ENCODE measurements around the gene CEP350.

The CEP350 gene

DNA sequence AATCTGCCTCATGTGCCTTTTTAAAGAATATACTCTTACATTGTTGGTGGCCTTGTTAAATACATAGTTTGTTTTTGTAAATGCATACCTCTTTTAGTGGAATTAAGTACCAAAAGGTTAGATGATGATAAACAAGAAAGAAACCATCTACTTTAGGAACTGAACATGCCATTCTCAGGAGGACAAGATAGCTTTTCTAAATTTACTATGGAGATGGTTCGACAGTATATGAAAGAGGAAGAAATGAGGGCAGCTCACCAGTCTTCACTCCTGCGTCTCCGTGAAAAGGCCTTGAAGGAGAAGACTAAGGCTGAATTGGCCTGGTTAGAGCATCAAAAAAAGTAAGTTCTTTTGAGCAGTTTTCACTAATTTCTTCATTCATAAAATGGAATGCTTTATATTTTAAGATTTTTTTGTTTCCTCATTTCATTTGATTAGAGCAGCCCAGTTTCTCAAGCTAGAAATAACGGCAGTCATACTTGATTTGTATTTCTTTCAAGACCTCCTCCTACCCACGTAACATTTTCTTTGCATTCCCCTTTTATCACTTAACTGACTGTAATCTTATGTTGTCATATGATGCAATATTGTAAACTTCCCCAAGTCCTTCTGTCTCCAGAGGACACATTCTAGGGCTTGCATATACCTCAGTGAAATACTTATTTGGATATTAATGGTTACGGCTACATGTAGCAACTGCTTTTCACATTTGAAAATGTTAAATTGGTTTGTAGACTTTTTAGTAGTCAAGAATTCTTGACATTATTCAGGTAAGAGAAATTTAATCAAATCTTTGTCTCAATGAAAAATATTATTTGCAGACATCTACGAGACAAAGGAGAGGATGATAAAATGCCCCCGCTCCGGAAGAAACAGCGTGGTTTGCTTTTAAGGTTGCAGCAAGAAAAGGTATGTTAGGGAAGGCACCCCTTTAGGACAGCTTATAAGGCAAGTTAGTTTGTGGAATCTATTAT lies 99.3 kb downstream of the CEP350 start:
- no peak overlapping the region for H3K4me3 ChIP-seq (replicated peaks; ENCODE audit: low read depth, low read length)
- no peak for DNase-seq (ENCODE audit: extremely low read depth, low read depth)
- no peak for TF ChIP-seq CTCF (IDR thresholded peaks at IDR 0.05; ENCODE audit: low read depth, low read length, missing control alignments)

GRCh38 chr1:180057883-180058396 lies 103.3 kb downstream of the CEP350 start:
- no peak overlapping the region for H3K4me3 ChIP-seq (replicated peaks; ENCODE audit: low read depth, low read length)
- no peak for DNase-seq (ENCODE audit: extremely low read depth, low read depth)
- TF ChIP-seq CTCF (IDR thresholded peaks at IDR 0.05; ENCODE audit: low read depth, low read length, missing control alignments), result no peak

- DNase-seq (ENCODE audit: extremely low read depth, low read depth), result no peak
- H3K4me3 ChIP-seq (replicated peaks; ENCODE audit: low read depth, low read length), result no peak overlapping the region
- TF ChIP-seq CTCF (IDR thresholded peaks at IDR 0.05; ENCODE audit: low read depth, low read length, missing control alignments), result no peak
Measured at GRCh38 chr1:180061019-180061418, 106.4 kb downstream of the CEP350 start.

GRCh38 chr1:180062452-180062971 lies 107.9 kb downstream of the CEP350 start:
- H3K4me3 ChIP-seq (replicated peaks; ENCODE audit: low read depth, low read length), result no peak overlapping the region
- TF ChIP-seq CTCF (IDR thresholded peaks at IDR 0.05; ENCODE audit: low read depth, low read length, missing control alignments), result no peak
- no peak for DNase-seq (ENCODE audit: extremely low read depth, low read depth)

- TF ChIP-seq CTCF (IDR thresholded peaks at IDR 0.05; ENCODE audit: low read depth, low read length, missing control alignments), result no peak
- no peak for DNase-seq (ENCODE audit: extremely low read depth, low read depth)
- no peak overlapping the region for H3K4me3 ChIP-seq (replicated peaks; ENCODE audit: low read depth, low read length)
Measured at GRCh38 chr1:180065408-180065807, 110.8 kb downstream of the CEP350 start.

- no peak overlapping the region for H3K4me3 ChIP-seq (replicated peaks; ENCODE audit: low read depth, low read length)
- no peak for TF ChIP-seq CTCF (IDR thresholded peaks at IDR 0.05; ENCODE audit: low read depth, low read length, missing control alignments)
- no peak for DNase-seq (ENCODE audit: extremely low read depth, low read depth)
Measured at GRCh38 chr1:180066150-180066549, 111.5 kb downstream of the CEP350 start.

All from HFF-Myc (cell line).